Mucosa of descending colon (tissue), 3 donors: ENCODE measurements around the gene TCEAL1. TPM values are rescaled to one million over a fixed set of nuclear protein-coding genes. Genes with fewer than 3 reads are reported as not detected.
A peak's percentile ranks its signal among the peaks of the same experiment; 100 is the strongest.

ENCODE experiments used
- ATAC-seq: fragments of 200-7000 bp; cut with Tn5 transposase; one replicate; pipeline ENCODE4 v1.9.1; 2020; ENCODE audit warnings: mild to moderate bottlenecking, moderate library complexity
- DNase-seq, 3 donors: peaks; one replicate each; pipeline ENCODE4 v3.0.0-alpha.2; 2020
- H3K36me3 ChIP-seq: fragments of 200-600 bp; one replicate; pipeline ENCODE4 v1.8.0; 2021; ENCODE audit warnings: low read depth, mild to moderate bottlenecking
- H3K4me1 ChIP-seq: fragments of 200-600 bp; one replicate; pipeline ENCODE4 v1.8.0; 2021; ENCODE audit warnings: low read depth, mild to moderate bottlenecking
- H3K4me3 ChIP-seq: fragments of 200-600 bp; one replicate; pipeline ENCODE4 v1.8.0; 2021; ENCODE audit warnings: mild to moderate bottlenecking
- H3K9me3 ChIP-seq: fragments of 200-600 bp; one replicate; pipeline ENCODE4 v1.8.0; 2021; ENCODE audit warnings: mild to moderate bottlenecking
- intact Hi-C, 2 donors: fragments of 100-400 bp; cut with DNase I in 1 of 2; cut with micrococcal nuclease in 1 of 2; formaldehyde crosslinking; loops; one replicate each; pipeline versions ENCODE4 v1.11.0 to v1.11.1; 2022; cut with DNase I, micrococcal nuclease
- total RNA-seq, 3 donors: library from RNA; stranded (reverse); fragmentation: NEBNext Ultra II Directional in 2 of 3; extraction: Animal tissue kit (Norgen Biotek cat#: 25700) in 2 of 3; gene quantifications; one replicate each; pipeline versions ENCODE4 v1.2.1 to v1.2.4, GENCODE V29; 2021 to 2023
- TF ChIP-seq, protein P1 (sequence below): fragments of 200-600 bp; IDR thresholded peaks from one replicate; pipeline ENCODE4 v1.8.0; 2022; ENCODE audit warnings: antibody characterized with exemption, mild to moderate bottlenecking
- donor health status: DM: no; HTN: no; CAD: no; lungs with moderate emphysema.
- donor health status: DM: no; HTN: no; CAD: no.
- donor health status: DM: no; HTN: yes; CAD: no.

Gene TCEAL1
- total RNA-seq, 3 donors from 2014 or later = 7.2 to 44.0 (median 19.3) TPM

DNA sequence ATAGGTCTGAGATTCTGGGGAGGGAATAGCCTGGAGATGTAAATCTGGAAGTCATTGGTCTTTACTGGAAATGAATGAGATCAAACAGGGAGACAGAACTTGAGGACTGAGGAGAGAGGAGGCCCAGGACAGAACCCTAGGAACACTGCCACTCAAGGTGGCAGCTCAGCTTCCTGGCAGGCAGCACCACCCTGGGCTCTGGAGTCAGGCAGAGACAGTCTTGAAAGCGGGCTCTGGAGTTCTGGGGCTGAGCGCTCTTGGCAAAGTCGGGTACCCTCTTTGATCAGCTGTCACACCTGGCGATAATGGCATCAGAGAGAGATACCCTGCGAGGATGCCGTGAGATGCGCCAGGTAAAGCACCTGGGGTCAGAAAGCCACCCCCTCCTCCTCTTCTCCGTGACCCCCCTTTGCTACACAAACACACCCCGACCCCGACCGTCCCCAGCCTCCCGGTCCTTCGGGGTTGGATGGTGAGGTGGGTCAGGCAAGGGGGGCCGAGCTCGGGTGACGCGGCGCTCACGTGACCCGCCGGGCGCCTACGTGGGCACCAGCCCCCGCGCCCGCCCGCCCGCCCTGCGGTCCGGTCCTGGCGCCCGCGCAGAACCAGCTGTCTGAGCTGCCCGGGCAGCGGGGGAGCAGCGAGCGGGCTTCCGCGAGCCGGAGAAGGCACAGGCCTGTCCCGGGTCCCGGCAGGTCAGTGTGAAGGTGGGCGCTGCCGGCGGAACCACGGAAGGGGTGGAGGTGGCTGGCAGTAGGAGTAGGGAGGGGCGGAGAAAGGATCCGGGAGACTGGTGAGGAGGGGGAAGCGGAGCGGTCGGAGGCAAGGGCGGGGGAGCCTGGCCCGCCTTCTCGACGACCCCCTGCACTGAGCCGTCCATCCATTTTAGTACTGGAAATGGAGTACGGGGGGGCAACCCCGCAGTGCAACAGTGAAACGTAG lies 21.1 kb upstream of the TCEAL1 start, which contains the start of gene TCEAL3:
TCEAL3 (plus strand) TSS at position 600 of the 942 bp plus-strand sequence. CDS start 1,102 bp downstream, outside the sequence.
- Histone ChIP-seq H3K9me3 (no peaks in the 10 kb centered on the region), H3K4me1 (no peaks in the 10 kb centered on the region), H3K36me3 (no peaks in the 10 kb centered on the region), H3K4me3 (peak within 1 kb of the TSS; percentile 24)
- ATAC-seq (peak; percentile 86), DNase-seq (peak; percentile 44 to 66 (median 62))
- TF ChIP-seq, protein P1, sequence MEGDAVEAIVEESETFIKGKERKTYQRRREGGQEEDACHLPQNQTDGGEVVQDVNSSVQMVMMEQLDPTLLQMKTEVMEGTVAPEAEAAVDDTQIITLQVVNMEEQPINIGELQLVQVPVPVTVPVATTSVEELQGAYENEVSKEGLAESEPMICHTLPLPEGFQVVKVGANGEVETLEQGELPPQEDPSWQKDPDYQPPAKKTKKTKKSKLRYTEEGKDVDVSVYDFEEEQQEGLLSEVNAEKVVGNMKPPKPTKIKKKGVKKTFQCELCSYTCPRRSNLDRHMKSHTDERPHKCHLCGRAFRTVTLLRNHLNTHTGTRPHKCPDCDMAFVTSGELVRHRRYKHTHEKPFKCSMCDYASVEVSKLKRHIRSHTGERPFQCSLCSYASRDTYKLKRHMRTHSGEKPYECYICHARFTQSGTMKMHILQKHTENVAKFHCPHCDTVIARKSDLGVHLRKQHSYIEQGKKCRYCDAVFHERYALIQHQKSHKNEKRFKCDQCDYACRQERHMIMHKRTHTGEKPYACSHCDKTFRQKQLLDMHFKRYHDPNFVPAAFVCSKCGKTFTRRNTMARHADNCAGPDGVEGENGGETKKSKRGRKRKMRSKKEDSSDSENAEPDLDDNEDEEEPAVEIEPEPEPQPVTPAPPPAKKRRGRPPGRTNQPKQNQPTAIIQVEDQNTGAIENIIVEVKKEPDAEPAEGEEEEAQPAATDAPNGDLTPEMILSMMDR = no peak
- intact Hi-C loops = no loop called here

DNA sequence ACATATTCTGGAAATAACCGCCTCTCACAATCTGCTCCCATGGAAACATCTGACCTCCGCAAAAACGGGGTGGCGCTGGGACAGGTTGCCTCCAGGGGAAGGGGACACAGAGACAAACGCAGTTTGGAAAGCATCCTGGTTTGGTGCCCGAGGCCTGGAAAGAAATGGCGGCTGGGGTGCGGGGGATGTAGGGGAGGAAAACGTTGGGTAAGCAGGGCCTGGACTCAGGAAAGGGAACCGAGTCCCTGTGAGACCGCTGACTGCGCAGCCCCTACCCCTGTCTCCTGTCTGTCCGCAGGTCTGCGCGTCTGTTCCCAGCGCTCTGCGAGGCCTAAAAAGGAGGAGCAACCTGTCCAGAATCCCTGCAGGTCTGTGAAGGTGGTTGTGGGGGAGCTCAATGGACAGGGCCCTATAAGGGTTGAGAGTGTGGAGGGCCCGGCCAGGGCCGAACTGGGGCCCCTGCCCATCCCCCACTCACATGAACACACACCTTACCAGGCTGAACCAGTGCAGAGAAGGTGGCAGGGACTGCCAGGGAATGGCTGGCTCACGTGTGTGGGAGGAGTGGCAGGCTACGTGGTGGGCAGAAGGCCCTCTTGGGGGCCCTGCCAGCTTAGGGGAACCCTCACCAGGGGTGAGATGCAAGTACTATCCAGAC lies 20.3 kb upstream of the TCEAL1 start:
- H3K4me3 ChIP-seq = peak overlapping the region; percentile 24
- DNase-seq = peak in 1 of 3 donors; percentile 9
- intact Hi-C loops = no loop called here
- H3K36me3 ChIP-seq = no peaks in the 10 kb centered on the region
- H3K9me3 ChIP-seq = no peaks in the 10 kb centered on the region
- ATAC-seq = peak; percentile 24
- TF ChIP-seq, protein P1 = no peak
- no peaks in the 10 kb centered on the region for H3K4me1 ChIP-seq

DNA sequence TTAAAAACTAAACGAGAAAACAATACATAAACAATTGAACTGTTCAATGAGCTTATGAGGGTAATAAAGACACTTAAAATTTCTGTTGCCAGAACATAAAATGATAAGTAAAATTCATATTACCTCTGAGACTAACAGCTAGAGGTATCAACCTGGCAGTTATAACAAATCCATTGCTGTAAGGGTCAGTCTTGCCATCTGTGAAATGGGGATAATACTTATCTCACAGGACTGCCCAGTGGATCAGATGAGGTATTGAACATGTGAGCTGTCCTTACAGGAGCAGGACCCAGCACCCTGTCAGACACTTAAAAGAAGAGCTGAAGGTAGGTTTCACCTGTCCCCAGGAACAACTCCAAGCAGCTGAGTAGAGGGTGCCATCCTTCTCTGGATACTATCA lies 18.5 kb upstream of the TCEAL1 start:
- intact Hi-C loops = no loop called here
- H3K4me3 ChIP-seq = no peak overlapping the region
- H3K4me1 ChIP-seq = no peaks in the 10 kb centered on the region
- DNase-seq (no peak), ATAC-seq (no peak)
- H3K9me3 ChIP-seq = no peaks in the 10 kb centered on the region
- H3K36me3 ChIP-seq = no peaks in the 10 kb centered on the region
- TF ChIP-seq, protein P1 = no peak

- TF ChIP-seq, protein P1 = no peak
- H3K4me1 ChIP-seq = no peaks in the 10 kb centered on the region
- intact Hi-C loops = no loop called here
- no peaks in the 10 kb centered on the region for H3K9me3 ChIP-seq
- H3K4me3 ChIP-seq = no peak overlapping the region
- no peak for ATAC-seq
- DNase-seq = no peak
- H3K36me3 ChIP-seq = no peaks in the 10 kb centered on the region
Measured at GRCh38 chrX:103613362-103613890, 15.3 kb upstream of the TCEAL1 start.

GRCh38 chrX:103614999-103615398 lies 13.8 kb upstream of the TCEAL1 start:
- intact Hi-C loops = no loop called here

More at GRCh38 chrX:103614999-103615398, 13.8 kb upstream of the TCEAL1 start:
- Histone ChIP-seq H3K36me3 (no peaks in the 10 kb centered on the region), H3K4me3 (no peak overlapping the region), H3K4me1 (no peaks in the 10 kb centered on the region), H3K9me3 (no peaks in the 10 kb centered on the region)
- TF ChIP-seq, protein P1 = no peak
- ATAC-seq = no peak
- no peak for DNase-seq
